ENCODE measurements around the gene PGM3. TPM values are rescaled to one million over a fixed set of nuclear protein-coding genes. Genes with fewer than 3 reads are reported as not detected.

Gene PGM3
- total and polyA plus RNA-seq, 2 donors (not counting 1 experiment from before 2014, with no cell fraction given): 6.9 to 24.5 TPM

GRCh38 chr6:83169106-83169505 lies 24.0 kb downstream of the PGM3 start:
- H3K4me2 ChIP-seq (replicated peaks; ENCODE audit: low read depth, low read length, poor library complexity, severe bottlenecking): no peak overlapping the region

GRCh38 chr6:83168556-83168955 lies 24.5 kb downstream of the PGM3 start:
- Histone ChIP-seq H3K27ac (ENCODE audit: low read length in 2 of 2) (no peak overlapping the region), H3K9me3 (ENCODE audit: control extremely low read depth in 1 of 3, control insufficient read depth in 2 of 3, insufficient read depth in 1 of 3, low read length in 2 of 3) (no peaks in the 10 kb centered on the region), H3K9ac (ENCODE audit: low read length) (no peak overlapping the region), H3K4me3 (ENCODE audit: control extremely low read depth in 1 of 5, extremely low read depth in 1 of 5, insufficient read depth in 1 of 5, low read depth in 2 of 5, low read length in 4 of 5) (no peak overlapping the region), H2AFZ (ENCODE audit: insufficient read depth, low read depth, low read length, poor library complexity, severe bottlenecking) (no peak overlapping the region), H3K27me3 (replicated peaks in 1 of 4; ENCODE audit: control extremely low read depth in 1 of 4, control insufficient read depth in 3 of 4, insufficient read depth in 4 of 4, low read length in 3 of 4) (no peaks in the 10 kb centered on the region), H3K79me2 (ENCODE audit: control insufficient read depth, insufficient read depth, low read length) (no peaks in the 10 kb centered on the region), H3K4me2 (replicated peaks; ENCODE audit: low read depth, low read length, poor library complexity, severe bottlenecking) (no peak overlapping the region), H3K36me3 (replicated peaks in 1 of 2; ENCODE audit: control extremely low read depth in 1 of 2, control insufficient read depth in 1 of 2, extremely low read depth in 1 of 2, insufficient read depth in 2 of 2, low read length in 1 of 2) (peaks cover 6 to 84% of the 10 kb centered on the region in 2 experiments), H3K4me1 (ENCODE audit: control insufficient read depth in 2 of 2, insufficient read depth in 2 of 2, low read length in 2 of 2) (no peaks in the 10 kb centered on the region), H4K20me1 (ENCODE audit: control insufficient read depth, insufficient read depth, low read length, poor library complexity, severe bottlenecking) (no peaks in the 10 kb centered on the region)
- no peak overlapping the region for H3K27ac Mint-ChIP-seq
- no peaks in the 10 kb centered on the region for H3K4me1 Mint-ChIP-seq
- DNase-seq: no peak
- ChIA-PET POLR2A (no interaction called here), CTCF (interaction anchor here (1.6 kb wide), 1 partner anchor 103 kb away, joined by 4 read pairs; the partner anchor contains the start of gene UBE3D)
- no peak for ATAC-seq (ENCODE audit: low read depth)
- H3K27me3 Mint-ChIP-seq: no peaks in the 10 kb centered on the region
- TF ChIP-seq EZH2 (IDR thresholded peaks at IDR 0.05; ENCODE audit: borderline replicate concordance, insufficient read depth, low read depth, low read length, poor library complexity, severe bottlenecking): no peak
- no peak for TF ChIP-seq CTCF (IDR thresholded peaks at IDR 0.05)
- no peaks in the 10 kb centered on the region for H3K9me3 Mint-ChIP-seq (ENCODE audit: insufficient read depth)
- WGBS (ENCODE audit: insufficient coverage): no CpG with 5 or more reads among the region's 1 CpG
- H3K4me3 Mint-ChIP-seq: no peak overlapping the region
- intact Hi-C loops (cut with micrococcal nuclease): no loop called here

More at GRCh38 chr6:83169106-83169505, 24.0 kb downstream of the PGM3 start:
- POLR2A ChIA-PET: no interaction called here
- H3K36me3 ChIP-seq (replicated peaks in 1 of 2; ENCODE audit: control extremely low read depth in 1 of 2, control insufficient read depth in 1 of 2, extremely low read depth in 1 of 2, insufficient read depth in 2 of 2, low read length in 1 of 2): peaks cover 6 to 79% of the 10 kb centered on the region in 2 experiments
- no peak overlapping the region for H3K4me3 Mint-ChIP-seq
- H3K4me1 ChIP-seq (ENCODE audit: control insufficient read depth in 2 of 2, insufficient read depth in 2 of 2, low read length in 2 of 2): no peaks in the 10 kb centered on the region
- H3K4me1 Mint-ChIP-seq: no peaks in the 10 kb centered on the region
- no peak for DNase-seq
- no peak overlapping the region for H3K27ac ChIP-seq (ENCODE audit: low read length in 2 of 2)
- no peak overlapping the region for H3K4me3 ChIP-seq (ENCODE audit: control extremely low read depth in 1 of 5, extremely low read depth in 1 of 5, insufficient read depth in 1 of 5, low read depth in 2 of 5, low read length in 4 of 5)
- TF ChIP-seq EZH2 (IDR thresholded peaks at IDR 0.05; ENCODE audit: borderline replicate concordance, insufficient read depth, low read depth, low read length, poor library complexity, severe bottlenecking) (no peak), CTCF (IDR thresholded peaks at IDR 0.05) (no peak)
- no peaks in the 10 kb centered on the region for H3K79me2 ChIP-seq (ENCODE audit: control insufficient read depth, insufficient read depth, low read length)
- intact Hi-C loops (cut with micrococcal nuclease): no loop called here
- no peaks in the 10 kb centered on the region for H3K9me3 Mint-ChIP-seq (ENCODE audit: insufficient read depth)
- no peaks in the 10 kb centered on the region for H3K27me3 Mint-ChIP-seq
- H2AFZ ChIP-seq (ENCODE audit: insufficient read depth, low read depth, low read length, poor library complexity, severe bottlenecking): no peak overlapping the region
- H4K20me1 ChIP-seq (ENCODE audit: control insufficient read depth, insufficient read depth, low read length, poor library complexity, severe bottlenecking): no peaks in the 10 kb centered on the region
- no peak overlapping the region for H3K9ac ChIP-seq (ENCODE audit: low read length)
- H3K27ac Mint-ChIP-seq: no peak overlapping the region
- CTCF ChIA-PET: interaction anchor here (1.6 kb wide), 1 partner anchor 103 kb away, joined by 4 read pairs; the partner anchor contains the start of gene UBE3D
- no peaks in the 10 kb centered on the region for H3K27me3 ChIP-seq (replicated peaks in 1 of 4; ENCODE audit: control extremely low read depth in 1 of 4, control insufficient read depth in 3 of 4, insufficient read depth in 4 of 4, low read length in 3 of 4)
- ATAC-seq (ENCODE audit: low read depth): no peak
- no peaks in the 10 kb centered on the region for H3K9me3 ChIP-seq (ENCODE audit: control extremely low read depth in 1 of 3, control insufficient read depth in 2 of 3, insufficient read depth in 1 of 3, low read length in 2 of 3)
